ENCODE measurements around the gene STAM. TPM values are rescaled to one million over a fixed set of nuclear protein-coding genes. Genes with fewer than 3 reads are reported as not detected.
"Not testable (repeated sequence)": the region's sequence is repeated elsewhere in the genome, so short reads cannot be mapped to it uniquely, and the experiment has no call there.

STAM gene
- total RNA-seq, 1 experiment from 2014 or later: 38.8 TPM

DNA sequence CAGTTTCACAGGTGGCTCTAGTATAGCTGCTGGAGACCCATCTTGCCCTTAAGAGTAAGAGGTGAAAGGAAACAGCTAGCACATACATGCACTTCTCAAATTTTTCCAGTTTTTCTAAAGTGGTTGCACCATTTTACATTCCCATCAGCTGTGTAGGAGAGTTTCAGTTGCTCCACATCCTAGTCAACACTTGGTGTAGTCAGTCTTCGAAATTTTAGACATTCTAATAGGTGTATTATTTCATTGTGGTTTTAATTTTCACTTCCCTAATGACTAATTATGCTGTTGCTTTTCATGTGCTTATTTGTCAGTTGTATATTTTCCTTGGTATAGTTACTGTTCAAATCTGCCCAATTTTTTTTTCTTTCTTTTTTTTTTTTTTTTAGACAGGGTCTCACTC is 17.3 kb upstream of the STAM start:
- Histone ChIP-seq H3K27me3 (ENCODE audit: insufficient read depth, low read depth) (no peaks in the 10 kb centered on the region), H3K9me2 (ENCODE audit: insufficient read depth) (no peaks in the 10 kb centered on the region), H3F3A (ENCODE audit: insufficient read depth, low read depth) (no peaks in the 10 kb centered on the region), H3K4me2 (no peak overlapping the region), H3K27ac (no peak overlapping the region), H3K36me3 (ENCODE audit: low read depth) (no peaks in the 10 kb centered on the region), H2AFZ (no peak overlapping the region), H3K79me2 (ENCODE audit: low read depth) (no peaks in the 10 kb centered on the region), H4K20me1 (ENCODE audit: insufficient read depth) (no peaks in the 10 kb centered on the region), H3K4me1 (replicated peaks; ENCODE audit: insufficient read depth) (no peaks in the 10 kb centered on the region), H3K4me3 (no peak overlapping the region), H3K9me3 (ENCODE audit: insufficient read depth, low read depth) (no peaks in the 10 kb centered on the region)
- ChIA-PET CTCF (no interaction called here), POLR2A (ENCODE audit: unreplicated experiment) (interaction anchor here (0.6 kb wide), 1 partner anchor 17 kb away, joined by 30 read pairs; the partner anchor contains the start of gene STAM)
- intact Hi-C loops (cut with micrococcal nuclease; ENCODE audit: unreplicated experiment): no loop called here
- no TSS peak for BruUV-seq (replicated peaks)
- no peak for TF ChIP-seq EZH2 (IDR thresholded peaks at IDR 0.05; ENCODE audit: low read depth)
- TF ChIP-seq, protein P1, sequence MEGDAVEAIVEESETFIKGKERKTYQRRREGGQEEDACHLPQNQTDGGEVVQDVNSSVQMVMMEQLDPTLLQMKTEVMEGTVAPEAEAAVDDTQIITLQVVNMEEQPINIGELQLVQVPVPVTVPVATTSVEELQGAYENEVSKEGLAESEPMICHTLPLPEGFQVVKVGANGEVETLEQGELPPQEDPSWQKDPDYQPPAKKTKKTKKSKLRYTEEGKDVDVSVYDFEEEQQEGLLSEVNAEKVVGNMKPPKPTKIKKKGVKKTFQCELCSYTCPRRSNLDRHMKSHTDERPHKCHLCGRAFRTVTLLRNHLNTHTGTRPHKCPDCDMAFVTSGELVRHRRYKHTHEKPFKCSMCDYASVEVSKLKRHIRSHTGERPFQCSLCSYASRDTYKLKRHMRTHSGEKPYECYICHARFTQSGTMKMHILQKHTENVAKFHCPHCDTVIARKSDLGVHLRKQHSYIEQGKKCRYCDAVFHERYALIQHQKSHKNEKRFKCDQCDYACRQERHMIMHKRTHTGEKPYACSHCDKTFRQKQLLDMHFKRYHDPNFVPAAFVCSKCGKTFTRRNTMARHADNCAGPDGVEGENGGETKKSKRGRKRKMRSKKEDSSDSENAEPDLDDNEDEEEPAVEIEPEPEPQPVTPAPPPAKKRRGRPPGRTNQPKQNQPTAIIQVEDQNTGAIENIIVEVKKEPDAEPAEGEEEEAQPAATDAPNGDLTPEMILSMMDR (conservative IDR thresholded peaks at IDR 0.05): no peak
- no peak for DNase-seq

DNA sequence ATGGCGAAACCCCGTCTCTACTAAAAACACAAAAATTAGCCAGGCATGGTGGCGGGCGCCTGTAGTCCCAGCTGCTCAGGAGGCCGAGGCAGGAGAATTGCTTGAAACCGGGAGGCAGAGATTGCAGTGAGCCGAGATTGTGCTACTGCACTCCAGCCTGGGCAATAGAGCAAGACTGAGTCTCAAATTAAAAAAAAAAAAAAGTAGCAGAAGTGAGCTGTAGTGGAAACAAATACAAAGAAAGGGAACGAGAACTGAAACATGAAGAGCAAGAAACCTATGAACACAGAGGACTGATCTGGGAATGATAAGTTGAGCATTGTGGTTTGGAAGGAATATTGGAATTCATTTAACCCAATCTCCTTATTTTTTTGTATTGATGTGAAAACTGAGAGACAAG is 11.4 kb upstream of the STAM start:
- H3K27ac ChIP-seq; H2AFZ ChIP-seq; BruUV-seq (replicated peaks); H3K36me3 ChIP-seq (ENCODE audit: low read depth); DNase-seq; H3K9me3 ChIP-seq (ENCODE audit: insufficient read depth, low read depth); H3F3A ChIP-seq (ENCODE audit: insufficient read depth, low read depth); intact Hi-C loops (cut with micrococcal nuclease; ENCODE audit: unreplicated experiment); H4K20me1 ChIP-seq (ENCODE audit: insufficient read depth); H3K4me3 ChIP-seq; H3K4me1 ChIP-seq (replicated peaks; ENCODE audit: insufficient read depth); H3K27me3 ChIP-seq (ENCODE audit: insufficient read depth, low read depth); POLR2A ChIA-PET (ENCODE audit: unreplicated experiment); CTCF ChIA-PET; H3K79me2 ChIP-seq (ENCODE audit: low read depth); H3K9me2 ChIP-seq (ENCODE audit: insufficient read depth); H3K4me2 ChIP-seq: not testable (repeated sequence)

DNA sequence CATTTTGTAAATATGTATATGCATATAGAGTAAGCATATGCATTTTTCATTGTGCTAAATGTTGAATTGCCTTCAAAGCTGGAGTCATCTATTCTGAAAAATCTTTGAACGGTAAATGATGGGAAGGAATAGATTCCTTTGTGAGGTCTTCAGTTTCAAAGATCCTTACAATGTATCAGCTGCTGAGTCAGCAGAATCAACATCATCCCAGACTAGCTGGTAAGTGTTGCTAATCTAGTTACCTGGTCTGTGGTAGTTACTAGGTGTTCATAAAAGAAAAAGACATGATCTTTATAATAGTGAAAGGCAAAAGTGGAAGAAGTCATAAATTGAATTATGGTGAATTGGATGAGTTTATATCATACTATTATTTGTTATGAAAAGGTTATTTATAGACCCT is 10.6 kb upstream of the STAM start:
- Histone ChIP-seq H3K4me1 (replicated peaks; ENCODE audit: insufficient read depth) (no peaks in the 10 kb centered on the region), H3K36me3 (ENCODE audit: low read depth) (no peaks in the 10 kb centered on the region), H3F3A (ENCODE audit: insufficient read depth, low read depth) (no peaks in the 10 kb centered on the region), H3K9me3 (ENCODE audit: insufficient read depth, low read depth) (no peaks in the 10 kb centered on the region), H3K4me3 (no peak overlapping the region), H3K27ac (no peak overlapping the region), H2AFZ (no peak overlapping the region), H4K20me1 (ENCODE audit: insufficient read depth) (no peaks in the 10 kb centered on the region), H3K27me3 (ENCODE audit: insufficient read depth, low read depth) (no peaks in the 10 kb centered on the region), H3K4me2 (no peak overlapping the region), H3K9me2 (ENCODE audit: insufficient read depth) (no peaks in the 10 kb centered on the region), H3K79me2 (ENCODE audit: low read depth) (no peaks in the 10 kb centered on the region)
- TF ChIP-seq, protein P1 (conservative IDR thresholded peaks at IDR 0.05): no peak
- no peak for TF ChIP-seq EZH2 (IDR thresholded peaks at IDR 0.05; ENCODE audit: low read depth)
- intact Hi-C loops (cut with micrococcal nuclease; ENCODE audit: unreplicated experiment): no loop called here
- BruUV-seq (replicated peaks): no TSS peak
- POLR2A ChIA-PET (ENCODE audit: unreplicated experiment): no interaction called here
- CTCF ChIA-PET: no interaction called here
- DNase-seq: no peak

DNA sequence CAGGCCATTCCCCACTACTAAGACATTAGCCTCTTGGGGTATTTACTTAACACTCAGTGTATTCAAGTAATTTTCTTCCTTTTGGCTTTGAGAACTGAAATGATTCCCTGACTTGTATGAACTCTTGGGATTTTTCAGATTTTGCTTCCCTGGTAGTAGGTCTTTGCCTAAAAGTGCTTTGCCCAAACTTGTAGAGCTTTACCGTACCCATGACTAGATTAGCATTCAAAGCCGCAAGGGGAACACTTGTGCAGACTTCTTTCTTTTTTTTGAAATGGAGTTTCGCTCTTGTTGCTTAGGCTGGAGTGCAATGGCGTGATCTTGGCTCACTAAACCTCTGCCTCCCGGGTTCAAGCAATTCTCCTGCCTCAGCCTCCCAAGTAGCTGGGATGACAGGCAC is 6.1 kb upstream of the STAM start:
- Histone ChIP-seq H3K4me1 (replicated peaks; ENCODE audit: insufficient read depth) (peaks cover 8% of the 10 kb centered on the region), H3K27me3 (ENCODE audit: insufficient read depth, low read depth) (no peaks in the 10 kb centered on the region), H3K36me3 (ENCODE audit: low read depth) (no peaks in the 10 kb centered on the region), H3F3A (ENCODE audit: insufficient read depth, low read depth) (peaks cover 8% of the 10 kb centered on the region; the same call in 1 of the 2 replicates), H2AFZ (no peak overlapping the region), H3K4me2 (no peak overlapping the region), H3K9me3 (ENCODE audit: insufficient read depth, low read depth) (no peaks in the 10 kb centered on the region), H3K4me3 (no peak overlapping the region), H3K27ac (no peak overlapping the region), H3K79me2 (ENCODE audit: low read depth) (peaks cover 14% of the 10 kb centered on the region), H4K20me1 (ENCODE audit: insufficient read depth) (no peaks in the 10 kb centered on the region), H3K9me2 (ENCODE audit: insufficient read depth) (no peaks in the 10 kb centered on the region)
- TF ChIP-seq, protein P1 (conservative IDR thresholded peaks at IDR 0.05): no peak
- TF ChIP-seq EZH2 (IDR thresholded peaks at IDR 0.05; ENCODE audit: low read depth): no peak
- POLR2A ChIA-PET (ENCODE audit: unreplicated experiment): no interaction called here
- DNase-seq: no peak
- CTCF ChIA-PET: no interaction called here
- BruUV-seq (replicated peaks): no TSS peak
- intact Hi-C loops (cut with micrococcal nuclease; ENCODE audit: unreplicated experiment): no loop called here
